Inferior parietal cortex (tissue), 1 donor: ENCODE data around the gene FTO.

Source experiments
- DNase-seq: peaks from one replicate; pipeline ENCODE4 v3.0.0-alpha.2; 2016; ENCODE audit errors: extremely low spot score

FTO gene

GRCh38 chr16:54077050-54077821 is 373.3 kb downstream of the FTO start:
- DNase-seq: no peak

- DNase-seq: no peak
Observed at GRCh38 chr16:54080524-54081008, 376.6 kb downstream of the FTO start.

- DNase-seq: no peak
Observed at GRCh38 chr16:54086791-54087190, 382.8 kb downstream of the FTO start.

GRCh38 chr16:54090602-54091001 is 386.6 kb downstream of the FTO start:
- DNase-seq: no peak

GRCh38 chr16:54093281-54093680 is 389.3 kb downstream of the FTO start:
- DNase-seq: no peak

GRCh38 chr16:54094641-54095040 is 390.7 kb downstream of the FTO start:
- no peak for DNase-seq

GRCh38 chr16:54096607-54097006 is 392.7 kb downstream of the FTO start:
- DNase-seq: no peak

GRCh38 chr16:54097774-54098173 is 393.8 kb downstream of the FTO start:
- DNase-seq: no peak

- no peak for DNase-seq
Observed at GRCh38 chr16:54098247-54098646, 394.3 kb downstream of the FTO start.

- no peak for DNase-seq
Observed at GRCh38 chr16:54099627-54100026, 395.7 kb downstream of the FTO start.

- no peak for DNase-seq
Observed at GRCh38 chr16:54102888-54103866, 399.2 kb downstream of the FTO start.

- no peak for DNase-seq
Observed at GRCh38 chr16:54106057-54106456, 402.1 kb downstream of the FTO start.

GRCh38 chr16:54107583-54108202 is 403.7 kb downstream of the FTO start:
- no peak for DNase-seq

- DNase-seq: no peak
Observed at GRCh38 chr16:54110016-54110981, 406.3 kb downstream of the FTO start.

- DNase-seq: no peak
Observed at GRCh38 chr16:54112451-54113206, 408.7 kb downstream of the FTO start.

- no peak for DNase-seq
Observed at GRCh38 chr16:54115558-54115957, 411.6 kb downstream of the FTO start.

GRCh38 chr16:54116124-54116655 is 412.2 kb downstream of the FTO start:
- no peak for DNase-seq

GRCh38 chr16:54118846-54119245 is 414.9 kb downstream of the FTO start:
- no peak for DNase-seq

- DNase-seq: no peak
Observed at GRCh38 chr16:54120846-54121480, 417.0 kb downstream of the FTO start.
